GM12878 (cell line): ENCODE measurements around the gene ASXL2. TPM values are rescaled to one million over a fixed set of nuclear protein-coding genes. Genes with fewer than 3 reads are reported as not detected.

Experiments
- ATAC-seq: fragments of 200-7000 bp; cut with Tn5 transposase; 3 replicates; pipeline ENCODE4 v1.9.1; 2020; ENCODE audit warnings: mild to moderate bottlenecking, moderate library complexity
- BruUV-seq: library from RNA; stranded (reverse); fragments of 400-500 nt; replicated peaks from 2 replicates; lab custom pipeline; 2021; lab: Mats Ljungman, UMichigan
- CTCF ChIA-PET: fragments of 300-600 bp; sonication (Branson Sonifier 250); formaldehyde crosslinking; extraction: SDS; loops from one replicate; lab custom pipeline; 2021; ENCODE audit warnings: inconsistent platforms; lab: Yijun Ruan, JAX
- POLR2A ChIA-PET: fragments of 350-600 bp; formaldehyde crosslinking; extraction: SDS; loops from one replicate; lab custom pipeline; 2021; ENCODE audit warnings: inconsistent platforms; lab: Charles Lee
- RAD21 ChIA-PET: fragments of 300-600 bp; sonication (Branson Sonifier 250); formaldehyde crosslinking; loops from one replicate; lab custom pipeline; 2023; ENCODE audit warnings: antibody characterized with exemption; ENCODE audit not compliant: unreplicated experiment; lab: Charles Lee
- SMC1A ChIA-PET: fragments of 300-600 bp; sonication (Branson Sonifier 250); formaldehyde crosslinking; loops from one replicate; lab custom pipeline; 2023; ENCODE audit not compliant: unreplicated experiment, uncharacterized antibody; lab: Charles Lee
- DNase-seq: peaks from one replicate; pipeline ENCODE4 v3.0.0-alpha.2; 2011; ENCODE audit warnings: low read depth, low spot score
- FAIRE-seq: peaks from 3 replicates; lab custom pipeline; 2011; peaks lifted over from hg19 to GRCh38; lab: Jason Lieb, UNC
- H2AFZ ChIP-seq: 2 replicates; pipeline ENCODE4 v1.6.0; 2011; ENCODE audit warnings: low read depth, low read length, control low read depth; ENCODE audit not compliant: control insufficient read depth
- H3K27ac ChIP-seq: 2 replicates; pipeline ENCODE4 v1.5.1; 2011; ENCODE audit warnings: control low read depth; ENCODE audit not compliant: control insufficient read depth, insufficient read depth
- H3K27me3 ChIP-seq, 2 experiments: replicated peaks in 1 of 2; 2 replicates each; pipeline versions ENCODE4 v1.6.0 to v1.6.1; 2011; ENCODE audit warnings: low read length in 1 of 2; ENCODE audit not compliant: control insufficient read depth in 2 of 2, insufficient read depth in 2 of 2
- H3K36me3 ChIP-seq, 2 experiments: 2 replicates each; pipeline ENCODE4 v1.5.1; 2011; ENCODE audit warnings: low read length in 1 of 2; ENCODE audit not compliant: control insufficient read depth in 2 of 2, insufficient read depth in 2 of 2
- H3K4me1 ChIP-seq: 2 replicates; pipeline ENCODE4 v1.6.1; 2011; ENCODE audit warnings: mild to moderate bottlenecking, low read length, moderate library complexity, mixed read lengths; ENCODE audit not compliant: control insufficient read depth, insufficient read depth
- H3K4me2 ChIP-seq: 2 replicates; pipeline ENCODE4 v1.6.0; 2011; ENCODE audit warnings: control low read depth; ENCODE audit not compliant: control insufficient read depth, insufficient read depth
- H3K4me3 ChIP-seq: fragments of 200-600 bp; sonication (generic); 2 replicates; pipeline ENCODE4 v1.5.1; 2016
- H3K79me2 ChIP-seq: 2 replicates; pipeline ENCODE4 v1.6.0; 2011; ENCODE audit warnings: low read length; ENCODE audit not compliant: control insufficient read depth, insufficient read depth
- H3K9ac ChIP-seq: 2 replicates; pipeline ENCODE4 v1.8.0; 2011; ENCODE audit warnings: low read length, control low read depth, mixed read lengths; ENCODE audit not compliant: control insufficient read depth, insufficient read depth
- H3K9me3 ChIP-seq: replicated peaks from 3 replicates; pipeline ENCODE4 v1.5.1; 2011; ENCODE audit warnings: mild to moderate bottlenecking, low read length; ENCODE audit not compliant: control insufficient read depth, insufficient read depth
- H4K20me1 ChIP-seq: 2 replicates; pipeline ENCODE4 v1.6.0; 2011; ENCODE audit not compliant: control insufficient read depth, insufficient read depth
- BMI1 ChIP-seq: fragments of 450-650 bp; IDR thresholded peaks from 2 replicates; pipeline ENCODE4 v1.6.1; 2016; ENCODE audit warnings: mild to moderate bottlenecking, moderate library complexity, borderline replicate concordance
- CHD2 ChIP-seq: IDR thresholded peaks from 2 replicates; pipeline ENCODE4 v1.6.1; 2011; ENCODE audit warnings: low read depth, low read length, improper control_type of control experiment, borderline replicate concordance
- FOS ChIP-seq: IDR thresholded peaks from 3 replicates; pipeline ENCODE4 v1.6.1; 2011; ENCODE audit warnings: borderline replicate concordance; ENCODE audit not compliant: insufficient read length; ENCODE audit errors: extremely low read depth
- FOXM1 ChIP-seq: IDR thresholded peaks from 2 replicates; pipeline ENCODE4 v1.6.1; 2012; ENCODE audit warnings: low read depth, mild to moderate bottlenecking, inconsistent platforms, low read length, moderate library complexity
- NR2C1 ChIP-seq: fragments of 450-650 bp; IDR thresholded peaks from 2 replicates; pipeline ENCODE4 v1.6.1; 2017; ENCODE audit warnings: antibody characterized with exemption, mild to moderate bottlenecking, moderate library complexity
- RELA ChIP-seq: fragments of 450-650 bp; IDR thresholded peaks from 2 replicates; pipeline ENCODE4 v1.8.0; 2014; ENCODE audit warnings: borderline replicate concordance; ENCODE audit not compliant: partially characterized antibody
- TCF7 ChIP-seq: IDR thresholded peaks from 2 replicates; pipeline ENCODE4 v1.6.1; 2014; ENCODE audit warnings: antibody characterized with exemption, borderline replicate concordance
- USF2 ChIP-seq: IDR thresholded peaks from 2 replicates; pipeline ENCODE4 v1.6.1; 2011; ENCODE audit warnings: low read depth, low read length, improper control_type of control experiment, borderline replicate concordance
- WGBS: methylation state at CpG from one replicate; pipeline ENCODE4 v1.1.6; 2016; ENCODE audit warnings: low lambda C conversion rate; ENCODE audit not compliant: insufficient replicate concordance, insufficient coverage; ENCODE audit errors: missing lambda C conversion rate; 5-methylcytosine and 5-hydroxymethylcytosine counted together
- in situ Hi-C: fragments of 300-500 bp; cut with MboI; formaldehyde crosslinking; loops from 9 replicates; pipeline ENCODE4 v1.14.3; 2018; ENCODE audit warnings: mixed read lengths
- intact Hi-C: fragments of 100-400 bp; cut with micrococcal nuclease; formaldehyde crosslinking; loops from one replicate; pipeline ENCODE4 v1.14.2; 2022; ENCODE audit not compliant: unreplicated experiment
- polyA plus RNA-seq, 11 experiments: library from polyadenylated mRNA; depleted of rRNA in 4 of 11; unstranded in 6 of 11; stranded (reverse) in 5 of 11; fragments of >200 nt; fragmentation: Nextera tagmentation in 4 of 11; fragmentation: Illumina TruSeq in 1 of 11; extraction: Ambion mirVana in 4 of 11; extraction: Trizol in 1 of 11; gene quantifications; 1 replicate in 1 of 11; 2 replicates in 10 of 11; pipeline versions ENCODE4 v1.2.1 to v1.2.3, GENCODE V29; 2011 to 2016; ENCODE audit warnings: inconsistent platforms in 2 of 11, missing spikeins in 2 of 11, low read depth in 1 of 11
- total RNA-seq, 4 experiments: library from RNA; depleted of rRNA in 3 of 4; stranded (reverse); fragments of >200 nt in 3 of 4; fragmentation: Illumina TruSeq in 1 of 4; extraction: Trizol in 1 of 4; gene quantifications; 2 replicates each; pipeline versions ENCODE4 v1.2.1 to v1.2.3, GENCODE V29; 2013 to 2021

ASXL2 gene
- total and polyA plus RNA-seq, 10 of the 15 experiments (the other 5 are each of a cell fraction or from before 2014, with no cell fraction given), result 1.3 to 17.7 (median 5.5) TPM

DNA sequence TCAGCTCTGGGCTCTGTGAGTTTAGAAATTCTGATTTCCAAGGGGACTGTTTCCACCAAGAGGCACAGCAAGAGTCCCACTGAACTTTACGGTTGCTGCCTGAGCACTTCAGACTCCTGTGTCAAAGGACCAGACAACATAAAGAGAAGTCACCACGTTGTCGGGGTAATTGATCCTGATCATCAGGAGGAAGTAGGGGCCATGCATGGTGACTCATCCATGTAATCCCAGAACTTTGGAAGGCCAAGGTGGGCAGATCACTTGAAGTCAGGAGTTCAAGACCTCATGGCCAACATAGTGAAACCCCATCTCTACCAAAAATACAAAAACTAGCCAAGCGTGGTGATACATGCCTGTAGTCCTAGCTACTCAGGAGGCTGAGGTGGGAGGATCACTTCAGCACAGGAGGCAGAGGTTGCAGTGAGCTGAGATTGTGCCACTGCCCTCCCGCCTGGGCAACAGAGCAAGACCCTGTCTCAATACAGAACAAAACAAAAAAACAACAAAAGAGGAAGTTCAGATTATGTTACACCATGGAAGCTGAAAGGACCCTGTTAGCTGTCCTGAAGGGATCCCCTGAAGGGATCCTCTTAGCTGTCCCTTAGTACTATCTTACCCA, 9.4 kb upstream of the ASXL2 start:
- FAIRE-seq (no peak), ATAC-seq (no peak), DNase-seq (no peak)
- in situ Hi-C loops, result no loop called here
- intact Hi-C loops, result no loop called here
- TF ChIP-seq FOS, result no peak
- no peak for TF ChIP-seq FOXM1
- no peak for TF ChIP-seq NR2C1
- no peak for TF ChIP-seq USF2
- TF ChIP-seq RELA, result no peak
- TF ChIP-seq BMI1, result no peak
- TF ChIP-seq CHD2, result no peak
- no peak for TF ChIP-seq TCF7
- H3K4me1 ChIP-seq, result no peaks in the 10 kb centered on the region
- no peaks in the 10 kb centered on the region for H3K9me3 ChIP-seq
- no peaks in the 10 kb centered on the region for H4K20me1 ChIP-seq
- H2AFZ ChIP-seq, result no peak overlapping the region
- ChIA-PET POLR2A (interaction anchor here (0.7 kb wide), 1 partner anchor 288 kb away, joined by 4 read pairs; no protein-coding TSS in a partner anchor), CTCF (interaction anchor here (1.0 to 2.8 kb wide), 2 partner anchors 8 to 35 kb away, joined by 3 to 11 read pairs; partner anchors contain the start of gene ASXL2), SMC1A (interaction anchor here (0.9 kb wide), 1 partner anchor 9 kb away, joined by 3 read pairs; no protein-coding TSS in a partner anchor), RAD21 (no interaction called here)
- BruUV-seq, result no TSS peak
- no peak overlapping the region for H3K4me3 ChIP-seq
- H3K4me2 ChIP-seq, result no peak overlapping the region
- H3K9ac ChIP-seq, result no peak overlapping the region
- H3K79me2 ChIP-seq, result no peaks in the 10 kb centered on the region
- H3K27ac ChIP-seq, result no peak overlapping the region
- 84% methylated on average over 5 of the region's 5 CpGs for WGBS
- H3K27me3 ChIP-seq, result no peaks in the 10 kb centered on the region
- no peaks in the 10 kb centered on the region for H3K36me3 ChIP-seq
